A673 (cell line): ENCODE data around the gene NTSR2. TPM values are rescaled to one million over a fixed set of nuclear protein-coding genes. Genes with fewer than 3 reads are reported as not detected.
A peak's percentile ranks its signal among the peaks of the same experiment; 100 is the strongest.

Source experiments
- BruUV-seq: library from RNA; stranded (reverse); fragments of 400-500 nt; replicated peaks from 2 replicates; lab custom pipeline; 2021; lab: Mats Ljungman, UMichigan
- CTCF ChIA-PET: fragments of 300-600 bp; sonication (Branson Sonifier 250); formaldehyde crosslinking; loops from one replicate; lab custom pipeline; 2022; ENCODE audit warnings: antibody characterized with exemption; lab: Charles Lee
- POLR2A ChIA-PET: fragments of 300-600 bp; sonication (Branson Sonifier 250); formaldehyde crosslinking; loops from one replicate; lab custom pipeline; 2022; ENCODE audit warnings: antibody characterized with exemption; ENCODE audit not compliant: low non-redundant PET; lab: Charles Lee
- DNase-seq: peaks from one replicate; pipeline ENCODE4 v3.0.0-alpha.2; 2015; ENCODE audit warnings: low spot score
- H3K27ac ChIP-seq: fragments of 200-600 bp; sonication (generic); 2 replicates; pipeline ENCODE4 v1.5.1; 2016; ENCODE audit warnings: mixed run types, low read depth, mild to moderate bottlenecking, mixed read lengths, antibody characterized with exemption, low read length; ENCODE audit not compliant: poor library complexity, severe bottlenecking
- H3K27me3 ChIP-seq: fragments of 200-600 bp; sonication (generic); replicated peaks from 2 replicates; pipeline ENCODE4 v1.6.1; 2017; ENCODE audit warnings: mixed run types, low read depth, mild to moderate bottlenecking, mixed read lengths, antibody characterized with exemption, low read length; ENCODE audit not compliant: insufficient read depth, poor library complexity
- H3K36me3 ChIP-seq: fragments of 200-600 bp; sonication (generic); 2 replicates; pipeline ENCODE4 v1.6.1; 2016; ENCODE audit warnings: mixed run types, mild to moderate bottlenecking, mixed read lengths, antibody characterized with exemption, low read length; ENCODE audit not compliant: insufficient read depth, poor library complexity, severe bottlenecking
- H3K4me1 ChIP-seq: fragments of 200-600 bp; sonication (generic); 2 replicates; pipeline ENCODE4 v1.6.1; 2017; ENCODE audit warnings: mixed run types, mild to moderate bottlenecking, mixed read lengths, antibody characterized with exemption, low read length; ENCODE audit not compliant: insufficient read depth, poor library complexity, severe bottlenecking
- H3K4me3 ChIP-seq: fragments of 200-600 bp; sonication (generic); 2 replicates; pipeline ENCODE4 v1.5.1; 2016; ENCODE audit warnings: low read depth, mixed run types, mild to moderate bottlenecking, mixed read lengths, low read length; ENCODE audit not compliant: poor library complexity, severe bottlenecking
- H3K9me3 ChIP-seq: fragments of 200-600 bp; sonication (generic); 2 replicates; pipeline ENCODE4 v1.6.1; 2016; ENCODE audit warnings: mixed run types, low read depth, mild to moderate bottlenecking, mixed read lengths, antibody characterized with exemption, low read length; ENCODE audit not compliant: poor library complexity, severe bottlenecking
- EZH2 ChIP-seq: fragments of 200-600 bp; sonication (generic); IDR thresholded peaks from 2 replicates; pipeline ENCODE4 v1.6.1; 2017; ENCODE audit warnings: borderline replicate concordance, low read depth, mild to moderate bottlenecking, mixed read lengths, antibody characterized with exemption, low read length; ENCODE audit not compliant: poor library complexity, severe bottlenecking
- intact Hi-C: fragments of 100-400 bp; cut with micrococcal nuclease; formaldehyde crosslinking; loops from one replicate; pipeline ENCODE4 v1.10.0; 2022; ENCODE audit not compliant: unreplicated experiment
- total RNA-seq: library from RNA; stranded (reverse); gene quantifications from 2 replicates; pipeline ENCODE4 v1.2.3, GENCODE V29; 2021
- TF ChIP-seq, protein P1 (sequence below): fragments of 300-800, 200-600 bp; sonication (generic); conservative IDR thresholded peaks from 2 replicates; pipeline ENCODE4 v1.5.1; 2017; ENCODE audit warnings: low read depth, mild to moderate bottlenecking, antibody characterized with exemption, low read length, moderate library complexity, mixed read lengths

NTSR2 gene
- total RNA-seq, 1 experiment from 2014 or later = not detected

GRCh38 chr2:11682590-11682915, 12.6 kb upstream of the NTSR2 start:
- ChIA-PET CTCF (no interaction called here), POLR2A (no interaction called here)
- DNase-seq = no peak
- H3K4me1 ChIP-seq = no peaks in the 10 kb centered on the region
- H3K27me3 ChIP-seq = peaks cover 25% of the 10 kb centered on the region
- intact Hi-C loops = loop anchor here (5.0 kb wide), 1 partner anchor 205 kb away; no protein-coding TSS in a partner anchor
- H3K4me3 ChIP-seq = no peak overlapping the region
- no peaks in the 10 kb centered on the region for H3K36me3 ChIP-seq
- no peak overlapping the region for H3K27ac ChIP-seq
- TF ChIP-seq EZH2 = no peak
- TF ChIP-seq, protein P1, sequence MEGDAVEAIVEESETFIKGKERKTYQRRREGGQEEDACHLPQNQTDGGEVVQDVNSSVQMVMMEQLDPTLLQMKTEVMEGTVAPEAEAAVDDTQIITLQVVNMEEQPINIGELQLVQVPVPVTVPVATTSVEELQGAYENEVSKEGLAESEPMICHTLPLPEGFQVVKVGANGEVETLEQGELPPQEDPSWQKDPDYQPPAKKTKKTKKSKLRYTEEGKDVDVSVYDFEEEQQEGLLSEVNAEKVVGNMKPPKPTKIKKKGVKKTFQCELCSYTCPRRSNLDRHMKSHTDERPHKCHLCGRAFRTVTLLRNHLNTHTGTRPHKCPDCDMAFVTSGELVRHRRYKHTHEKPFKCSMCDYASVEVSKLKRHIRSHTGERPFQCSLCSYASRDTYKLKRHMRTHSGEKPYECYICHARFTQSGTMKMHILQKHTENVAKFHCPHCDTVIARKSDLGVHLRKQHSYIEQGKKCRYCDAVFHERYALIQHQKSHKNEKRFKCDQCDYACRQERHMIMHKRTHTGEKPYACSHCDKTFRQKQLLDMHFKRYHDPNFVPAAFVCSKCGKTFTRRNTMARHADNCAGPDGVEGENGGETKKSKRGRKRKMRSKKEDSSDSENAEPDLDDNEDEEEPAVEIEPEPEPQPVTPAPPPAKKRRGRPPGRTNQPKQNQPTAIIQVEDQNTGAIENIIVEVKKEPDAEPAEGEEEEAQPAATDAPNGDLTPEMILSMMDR = no peak
- H3K9me3 ChIP-seq = no peaks in the 10 kb centered on the region
- BruUV-seq = no TSS peak

DNA sequence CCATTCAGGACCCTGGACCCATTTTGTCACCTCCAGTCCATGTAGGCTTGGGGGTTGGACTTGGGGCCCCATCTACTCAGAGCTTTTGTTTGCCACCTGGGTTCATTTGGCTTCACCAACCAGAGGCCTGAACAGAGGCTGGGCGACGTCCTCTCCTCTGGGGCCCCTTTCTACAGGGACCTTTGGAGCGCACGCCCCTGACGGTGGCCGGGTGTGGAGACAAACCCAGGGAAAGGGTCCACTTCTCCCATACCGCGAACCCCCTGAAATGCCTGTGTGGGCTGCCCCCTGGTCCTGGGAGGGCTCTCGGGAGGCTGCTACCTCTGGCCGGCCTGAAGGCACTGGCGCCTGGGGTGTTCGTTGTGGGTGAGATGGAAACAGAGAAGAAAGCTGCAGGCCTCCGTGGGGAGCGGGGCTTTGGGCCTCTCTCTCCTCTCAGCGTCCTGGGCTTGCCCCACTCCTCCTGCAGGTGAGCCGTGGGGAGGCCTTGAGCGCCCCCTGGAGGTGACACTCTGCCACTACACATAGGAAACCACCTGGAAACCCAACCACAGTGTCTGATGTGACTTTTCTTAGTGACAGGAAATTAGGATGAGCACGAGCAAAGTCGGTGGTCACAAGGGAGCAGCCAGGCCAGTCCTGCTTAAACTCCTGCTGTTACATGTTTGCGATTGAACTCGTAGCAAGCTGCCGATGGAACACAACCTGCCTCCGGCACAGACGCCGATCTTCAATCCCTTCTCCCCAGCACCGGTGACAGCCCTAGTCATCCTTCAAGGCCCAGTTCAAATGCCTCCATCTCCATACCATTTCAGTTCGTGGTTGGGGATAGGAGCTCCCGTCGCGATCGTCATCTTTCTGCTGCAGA, 12.0 kb upstream of the NTSR2 start:
- H3K36me3 ChIP-seq = no peaks in the 10 kb centered on the region
- ChIA-PET CTCF (no interaction called here), POLR2A (no interaction called here)
- no peak for TF ChIP-seq EZH2
- TF ChIP-seq, protein P1 = peak; percentile 97
- intact Hi-C loops = loop anchor here (5.0 kb wide), 1 partner anchor 205 kb away; no protein-coding TSS in a partner anchor
- H3K4me3 ChIP-seq = no peak overlapping the region
- no peaks in the 10 kb centered on the region for H3K9me3 ChIP-seq
- no peaks in the 10 kb centered on the region for H3K4me1 ChIP-seq
- no TSS peak for BruUV-seq
- no peak overlapping the region for H3K27ac ChIP-seq
- peaks cover 31% of the 10 kb centered on the region for H3K27me3 ChIP-seq
- DNase-seq = peak; percentile 56

DNA sequence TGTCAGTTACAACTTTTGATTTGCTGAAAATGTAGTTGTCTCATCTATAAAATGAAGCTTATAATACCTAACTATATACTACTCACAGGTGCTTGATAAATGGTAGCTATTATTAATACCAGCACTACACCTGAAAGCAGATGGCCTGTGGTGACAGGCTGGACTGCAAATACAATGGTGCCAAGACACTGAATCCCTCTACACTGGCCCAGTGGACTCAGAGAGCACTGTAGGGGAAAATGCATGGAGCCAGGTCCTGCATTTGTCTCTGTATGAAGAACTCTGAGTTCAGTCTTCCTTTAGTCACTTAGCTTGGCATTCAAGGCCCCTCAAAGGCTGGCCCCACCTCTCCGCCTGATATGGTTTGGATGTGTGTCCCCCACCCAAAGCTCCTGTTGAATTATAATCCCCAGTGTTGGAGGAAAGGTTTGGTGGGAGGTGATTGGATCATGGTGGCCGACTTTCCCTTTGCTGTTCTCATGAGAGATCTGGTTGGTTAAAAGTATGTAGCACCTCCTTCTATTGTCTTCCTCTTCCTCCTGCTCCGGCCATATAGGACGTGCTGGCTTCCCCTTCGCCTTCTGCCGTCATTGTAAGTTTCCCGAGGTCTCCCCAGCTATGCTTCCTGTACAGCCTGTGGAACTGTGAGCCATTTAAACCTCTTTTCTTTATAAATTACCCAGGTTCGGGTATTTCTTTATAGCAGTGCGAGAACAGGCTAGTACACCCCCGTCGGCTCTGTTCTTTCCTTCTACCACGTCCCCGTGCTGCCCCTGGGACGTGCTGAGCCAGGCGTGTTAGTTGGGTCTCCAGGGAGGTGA, 11.1 kb upstream of the NTSR2 start:
- Histone ChIP-seq H3K27ac (no peak overlapping the region), H3K4me1 (no peaks in the 10 kb centered on the region), H3K27me3 (peaks cover 39% of the 10 kb centered on the region), H3K9me3 (no peaks in the 10 kb centered on the region), H3K36me3 (no peaks in the 10 kb centered on the region), H3K4me3 (no peak overlapping the region)
- DNase-seq = no peak
- intact Hi-C loops = loop anchor here (5.0 kb wide), 1 partner anchor 204 kb away; no protein-coding TSS in a partner anchor
- TF ChIP-seq EZH2 = no peak
- TF ChIP-seq, protein P1 = no peak
- CTCF ChIA-PET = interaction anchor here (0.6 kb wide), 1 partner anchor 42 kb away, joined by 3 read pairs; no protein-coding TSS in a partner anchor
- no TSS peak for BruUV-seq
- POLR2A ChIA-PET = no interaction called here
